Neural crest cell (in vitro differentiated cells): ENCODE data around the gene CD28. TPM values are rescaled to one million over a fixed set of nuclear protein-coding genes. Genes with fewer than 3 reads are reported as not detected.

Source experiments
- DNase-seq: peaks from one replicate; pipeline ENCODE4 v3.0.0; 2021; ENCODE audit warnings: low read depth, mixed read lengths, low spot score
- H3K27ac Mint-ChIP-seq: one replicate; pipeline ENCODE4 v1.8.0; 2021; ENCODE audit warnings: mild to moderate bottlenecking, mixed read lengths; ENCODE audit not compliant: unreplicated experiment
- H3K27me3 Mint-ChIP-seq: 2 replicates; pipeline ENCODE4 v1.8.0; 2021; ENCODE audit warnings: low read depth, mild to moderate bottlenecking, mixed read lengths
- H3K36me3 Mint-ChIP-seq: 2 replicates; pipeline ENCODE4 v1.8.0; 2021; ENCODE audit warnings: low read depth, mild to moderate bottlenecking, mixed read lengths
- H3K4me1 Mint-ChIP-seq: 2 replicates; pipeline ENCODE4 v1.8.0; 2021; ENCODE audit warnings: mixed read lengths
- H3K4me3 Mint-ChIP-seq: one replicate; pipeline ENCODE4 v1.8.0; 2021; ENCODE audit warnings: mild to moderate bottlenecking, mixed read lengths
- H3K9me3 Mint-ChIP-seq: 2 replicates; pipeline ENCODE4 v1.8.0; 2021; ENCODE audit warnings: mixed read lengths
- total RNA-seq: library from RNA; stranded (reverse); gene quantifications from 2 replicates; pipeline ENCODE4 v1.2.1, GENCODE V29; 2021
- TF ChIP-seq, protein P1 (sequence below): fragments of 200-600 bp; sonication (generic); conservative IDR thresholded peaks from 2 replicates; pipeline ENCODE4 v1.5.0; 2021; ENCODE audit warnings: antibody characterized with exemption, mild to moderate bottlenecking

CD28 gene
- total RNA-seq, 1 donor from 2014 or later, result not detected

DNA sequence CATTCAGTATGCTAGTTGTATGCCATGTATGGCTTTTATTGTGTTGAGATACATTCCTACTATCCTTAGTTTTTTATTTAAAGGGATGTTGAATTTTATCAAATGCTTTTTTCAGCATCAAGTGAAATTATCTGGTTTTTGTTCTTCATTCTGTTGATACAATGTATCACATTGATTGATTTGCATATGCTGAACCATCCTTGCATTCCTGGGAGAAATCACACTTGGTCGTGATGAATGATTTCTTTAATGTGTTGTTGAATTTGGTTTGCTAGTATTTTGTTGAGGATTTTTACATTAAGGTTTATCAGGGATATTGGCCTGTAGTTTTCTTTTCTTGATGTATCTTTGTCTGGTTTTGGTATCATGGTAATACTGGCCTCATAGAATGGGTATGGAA is 49.7 kb downstream of the CD28 start:
- DNase-seq, result no peak
- Mint-ChIP-seq H3K4me1 (no peaks in the 10 kb centered on the region), H3K9me3 (peaks cover 25% of the 10 kb centered on the region), H3K4me3 (no peak overlapping the region), H3K27ac (no peak overlapping the region), H3K27me3 (no peaks in the 10 kb centered on the region), H3K36me3 (peaks cover 28% of the 10 kb centered on the region)
- TF ChIP-seq, protein P1, sequence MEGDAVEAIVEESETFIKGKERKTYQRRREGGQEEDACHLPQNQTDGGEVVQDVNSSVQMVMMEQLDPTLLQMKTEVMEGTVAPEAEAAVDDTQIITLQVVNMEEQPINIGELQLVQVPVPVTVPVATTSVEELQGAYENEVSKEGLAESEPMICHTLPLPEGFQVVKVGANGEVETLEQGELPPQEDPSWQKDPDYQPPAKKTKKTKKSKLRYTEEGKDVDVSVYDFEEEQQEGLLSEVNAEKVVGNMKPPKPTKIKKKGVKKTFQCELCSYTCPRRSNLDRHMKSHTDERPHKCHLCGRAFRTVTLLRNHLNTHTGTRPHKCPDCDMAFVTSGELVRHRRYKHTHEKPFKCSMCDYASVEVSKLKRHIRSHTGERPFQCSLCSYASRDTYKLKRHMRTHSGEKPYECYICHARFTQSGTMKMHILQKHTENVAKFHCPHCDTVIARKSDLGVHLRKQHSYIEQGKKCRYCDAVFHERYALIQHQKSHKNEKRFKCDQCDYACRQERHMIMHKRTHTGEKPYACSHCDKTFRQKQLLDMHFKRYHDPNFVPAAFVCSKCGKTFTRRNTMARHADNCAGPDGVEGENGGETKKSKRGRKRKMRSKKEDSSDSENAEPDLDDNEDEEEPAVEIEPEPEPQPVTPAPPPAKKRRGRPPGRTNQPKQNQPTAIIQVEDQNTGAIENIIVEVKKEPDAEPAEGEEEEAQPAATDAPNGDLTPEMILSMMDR, result no peak

DNA sequence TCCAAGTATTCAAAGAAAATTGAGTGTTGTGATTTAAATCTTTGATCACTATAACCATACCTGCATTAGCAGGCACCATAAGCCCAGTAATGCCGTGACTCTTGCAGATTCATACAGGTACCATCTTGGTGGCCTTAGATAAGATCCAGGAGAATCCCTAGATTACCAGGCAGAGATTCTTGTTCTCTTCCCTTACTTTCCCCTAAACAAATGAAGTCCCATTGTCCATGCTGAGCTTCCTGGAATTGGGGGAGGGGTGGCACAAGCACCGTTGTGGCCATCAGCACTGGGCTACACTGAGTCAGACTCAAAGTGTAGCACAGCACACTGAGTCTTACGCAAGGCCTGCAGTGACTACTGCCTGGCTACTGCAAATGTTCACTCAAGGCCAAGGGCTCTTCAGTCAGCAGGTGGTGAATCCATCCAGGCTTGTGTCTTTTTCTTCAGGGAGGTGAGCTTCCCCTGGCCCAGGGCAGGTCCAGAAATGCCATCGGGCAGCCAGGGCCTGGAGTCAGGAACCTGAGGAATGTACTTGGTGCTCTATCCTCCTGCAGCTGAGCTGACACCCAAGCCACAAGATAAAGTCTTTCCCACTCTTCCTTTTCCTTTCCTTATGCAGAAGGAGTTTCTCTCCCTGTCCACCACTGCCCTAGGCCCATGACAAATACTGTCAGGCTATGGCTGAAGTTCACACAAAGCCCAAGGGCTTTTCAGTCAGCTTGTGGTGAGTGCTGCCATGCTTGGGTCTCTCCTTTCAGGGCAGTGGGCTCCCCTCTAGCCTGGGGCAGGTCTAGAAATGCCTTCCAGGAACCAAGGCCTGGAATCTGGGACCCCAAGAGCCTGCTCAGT is 52.6 kb downstream of the CD28 start:
- Mint-ChIP-seq H3K4me1 (no peaks in the 10 kb centered on the region), H3K4me3 (no peak overlapping the region), H3K36me3 (peaks cover 23% of the 10 kb centered on the region), H3K27ac (no peak overlapping the region), H3K9me3 (peaks cover 21% of the 10 kb centered on the region), H3K27me3 (no peaks in the 10 kb centered on the region)
- TF ChIP-seq, protein P1, result no peak
- DNase-seq, result no peak

DNA sequence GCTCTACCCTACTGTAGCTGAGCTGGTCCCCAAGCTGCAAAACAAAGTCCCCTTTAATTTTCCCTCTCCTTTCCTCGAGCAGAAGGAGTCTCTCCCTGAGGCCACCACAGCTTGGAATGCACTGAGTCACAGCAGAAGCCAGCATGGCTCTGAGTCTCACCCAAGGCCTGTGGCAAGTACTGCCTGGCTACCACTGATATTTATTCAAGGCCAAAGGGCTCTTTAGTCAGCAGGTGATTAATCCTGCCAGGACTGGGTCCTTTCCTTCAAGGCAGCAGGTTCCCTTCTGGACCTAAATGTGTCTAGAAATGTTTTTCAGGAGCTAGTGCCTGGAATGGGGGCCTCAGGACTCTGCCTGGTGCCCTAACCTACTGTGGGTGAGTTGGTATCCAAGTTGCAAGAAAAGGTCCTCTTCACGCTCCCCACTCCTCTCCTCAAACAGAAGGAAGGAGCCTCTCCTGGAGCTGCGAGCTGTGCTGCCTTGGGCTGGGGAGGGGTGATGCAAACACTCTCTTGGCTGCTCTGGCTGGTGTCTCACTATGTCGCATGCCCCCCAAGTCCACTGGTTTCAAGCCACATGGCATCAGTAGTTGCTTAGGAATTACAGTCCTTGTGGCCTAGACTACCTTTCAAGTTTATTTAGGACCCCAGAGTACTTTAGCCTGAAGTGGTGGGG is 53.4 kb downstream of the CD28 start:
- Mint-ChIP-seq H3K4me3 (no peak overlapping the region), H3K4me1 (no peaks in the 10 kb centered on the region), H3K9me3 (peaks cover 18% of the 10 kb centered on the region), H3K27ac (no peak overlapping the region), H3K27me3 (no peaks in the 10 kb centered on the region), H3K36me3 (peaks cover 21% of the 10 kb centered on the region)
- DNase-seq, result no peak
- TF ChIP-seq, protein P1, result no peak

- H3K9me3 Mint-ChIP-seq, result peaks cover 10% of the 10 kb centered on the region
- H3K4me1 Mint-ChIP-seq, result no peaks in the 10 kb centered on the region
- H3K27ac Mint-ChIP-seq, result no peak overlapping the region
- peaks cover 12% of the 10 kb centered on the region for H3K36me3 Mint-ChIP-seq
- no peak overlapping the region for H3K4me3 Mint-ChIP-seq
- H3K27me3 Mint-ChIP-seq, result no peaks in the 10 kb centered on the region
- no peak for DNase-seq
- TF ChIP-seq, protein P1, result no peak
Measured at GRCh38 chr2:203761121-203761520, 54.7 kb downstream of the CD28 start.

- H3K4me1 Mint-ChIP-seq, result no peaks in the 10 kb centered on the region
- H3K36me3 Mint-ChIP-seq, result peaks cover 3% of the 10 kb centered on the region
- peaks cover 8% of the 10 kb centered on the region for H3K9me3 Mint-ChIP-seq
- H3K27me3 Mint-ChIP-seq, result peaks cover 3% of the 10 kb centered on the region
- H3K4me3 Mint-ChIP-seq, result no peak overlapping the region
- no peak for DNase-seq
- TF ChIP-seq, protein P1, result no peak
- no peak overlapping the region for H3K27ac Mint-ChIP-seq
Measured at GRCh38 chr2:203763241-203763937, 57.0 kb downstream of the CD28 start.
